Keratinocyte (primary cell): Measurements from ENCODE around the gene TMEM45B. TPM values are rescaled to one million over a fixed set of nuclear protein-coding genes. Genes with fewer than 3 reads are reported as not detected.

Experiments used
- DNase-seq: peaks from one replicate; pipeline ENCODE4 v3.0.0-alpha.2; 2011; ENCODE audit warnings: low read depth, missing footprints, low spot score
- FAIRE-seq: peaks from 2 replicates; lab custom pipeline; 2011; peaks lifted over from hg19 to GRCh38; lab: Jason Lieb, UNC
- H2AFZ ChIP-seq: 2 replicates; pipeline ENCODE4 v1.6.0; 2012; ENCODE audit warnings: low read length, control low read depth, inconsistent platforms; ENCODE audit not compliant: control insufficient read depth
- H3K27ac ChIP-seq: 2 replicates; pipeline ENCODE4 v1.5.1; 2011; ENCODE audit warnings: low read length; ENCODE audit not compliant: control insufficient read depth, insufficient read depth
- H3K27me3 ChIP-seq: 3 replicates; pipeline ENCODE4 v1.6.0; 2011; ENCODE audit warnings: low read length; ENCODE audit not compliant: control insufficient read depth, insufficient read depth; ENCODE audit errors: extremely low read depth
- H3K36me3 ChIP-seq, 2 experiments: 2 replicates in 1 of 2; 3 replicates in 1 of 2; pipeline ENCODE4 v1.5.1; 2011; ENCODE audit warnings: low read length in 2 of 2, mild to moderate bottlenecking in 1 of 2; ENCODE audit not compliant: control insufficient read depth in 2 of 2, insufficient read depth in 2 of 2; ENCODE audit errors: extremely low read depth in 1 of 2
- H3K4me1 ChIP-seq: 3 replicates; pipeline ENCODE4 v1.5.1; 2011; ENCODE audit warnings: low read length; ENCODE audit not compliant: control insufficient read depth, insufficient read depth; ENCODE audit errors: extremely low read depth
- H3K4me2 ChIP-seq: 3 replicates; pipeline ENCODE4 v1.6.0; 2011; ENCODE audit warnings: low read depth, low read length; ENCODE audit not compliant: control insufficient read depth, insufficient read depth; ENCODE audit errors: extremely low read depth
- H3K4me3 ChIP-seq, 3 experiments: fragments of 200-600 bp in 1 of 3; sonication (generic) in 1 of 3; 2 replicates in 2 of 3; 3 replicates in 1 of 3; pipeline ENCODE4 v1.5.1; 2011 to 2016; ENCODE audit warnings: low read length in 3 of 3, mild to moderate bottlenecking in 3 of 3, control low read depth in 2 of 3, inconsistent platforms in 1 of 3, low read depth in 1 of 3, mixed read lengths in 1 of 3, mixed run types in 1 of 3, moderate library complexity in 1 of 3; ENCODE audit not compliant: control insufficient read depth in 2 of 3, insufficient read depth in 2 of 3; ENCODE audit errors: extremely low read depth in 1 of 3
- H3K79me2 ChIP-seq: 2 replicates; pipeline ENCODE4 v1.6.0; 2012; ENCODE audit warnings: low read length; ENCODE audit not compliant: control insufficient read depth, insufficient read depth
- H3K9ac ChIP-seq: 3 replicates; pipeline ENCODE4 v1.6.0; 2011; ENCODE audit warnings: low read length; ENCODE audit not compliant: control insufficient read depth, insufficient read depth; ENCODE audit errors: extremely low read depth
- H3K9me1 ChIP-seq: 3 replicates; pipeline ENCODE4 v1.6.0; 2011; ENCODE audit warnings: low read length; ENCODE audit not compliant: control insufficient read depth, insufficient read depth; ENCODE audit errors: extremely low read depth
- H3K9me3 ChIP-seq: 2 replicates; pipeline ENCODE4 v1.5.1; 2012; ENCODE audit warnings: low read depth, low read length; ENCODE audit not compliant: control insufficient read depth
- H4K20me1 ChIP-seq: 3 replicates; pipeline ENCODE4 v1.6.0; 2011; ENCODE audit warnings: low read length; ENCODE audit not compliant: control insufficient read depth, insufficient read depth; ENCODE audit errors: extremely low read depth
- CTCF ChIP-seq, 3 experiments: IDR thresholded peaks in 1 of 3; conservative IDR thresholded peaks in 1 of 3; optimal IDR thresholded peaks in 1 of 3; 2 replicates in 2 of 3; 3 replicates in 1 of 3; pipeline versions ENCODE3 to v1.5.1; 2011; ENCODE audit warnings: low read length in 3 of 3, mild to moderate bottlenecking in 3 of 3, moderate library complexity in 2 of 3, control low read depth in 1 of 3, inconsistent platforms in 1 of 3; ENCODE audit not compliant: insufficient read depth in 2 of 3; ENCODE audit errors: extremely low read depth in 1 of 3
- EZH2 ChIP-seq: IDR thresholded peaks from one replicate; pipeline ENCODE4 v1.6.1; 2012; ENCODE audit warnings: inconsistent platforms, mild to moderate bottlenecking, low read length, moderate library complexity
- dilution Hi-C: fragments of 300-500 bp; cut with MboI; formaldehyde crosslinking; loops from one replicate; pipeline ENCODE4 v1.7.0; 2020; ENCODE audit warnings: low sequenced_read_pairs; ENCODE audit not compliant: extremely low pct_ligation_motif_present
- polyA plus RNA-seq, 5 experiments: library from polyadenylated mRNA; depleted of rRNA in 3 of 5; stranded (reverse) in 3 of 5; stranded (forward) in 1 of 5; unstranded in 1 of 5; fragments of >200 nt; gene quantifications; 1 replicate in 1 of 5; 2 replicates in 3 of 5; 3 replicates in 1 of 5; pipeline versions ENCODE4 v1.2.1 to v1.2.3, GENCODE V29; 2011 to 2012; ENCODE audit warnings: missing spikeins in 2 of 5, low read depth in 1 of 5, low replicate concordance in 1 of 5

TMEM45B gene
- polyA plus RNA-seq, 1 donor (not counting 4 experiments of a cell fraction or from before 2014, with no cell fraction given) = 2.6 TPM

DNA sequence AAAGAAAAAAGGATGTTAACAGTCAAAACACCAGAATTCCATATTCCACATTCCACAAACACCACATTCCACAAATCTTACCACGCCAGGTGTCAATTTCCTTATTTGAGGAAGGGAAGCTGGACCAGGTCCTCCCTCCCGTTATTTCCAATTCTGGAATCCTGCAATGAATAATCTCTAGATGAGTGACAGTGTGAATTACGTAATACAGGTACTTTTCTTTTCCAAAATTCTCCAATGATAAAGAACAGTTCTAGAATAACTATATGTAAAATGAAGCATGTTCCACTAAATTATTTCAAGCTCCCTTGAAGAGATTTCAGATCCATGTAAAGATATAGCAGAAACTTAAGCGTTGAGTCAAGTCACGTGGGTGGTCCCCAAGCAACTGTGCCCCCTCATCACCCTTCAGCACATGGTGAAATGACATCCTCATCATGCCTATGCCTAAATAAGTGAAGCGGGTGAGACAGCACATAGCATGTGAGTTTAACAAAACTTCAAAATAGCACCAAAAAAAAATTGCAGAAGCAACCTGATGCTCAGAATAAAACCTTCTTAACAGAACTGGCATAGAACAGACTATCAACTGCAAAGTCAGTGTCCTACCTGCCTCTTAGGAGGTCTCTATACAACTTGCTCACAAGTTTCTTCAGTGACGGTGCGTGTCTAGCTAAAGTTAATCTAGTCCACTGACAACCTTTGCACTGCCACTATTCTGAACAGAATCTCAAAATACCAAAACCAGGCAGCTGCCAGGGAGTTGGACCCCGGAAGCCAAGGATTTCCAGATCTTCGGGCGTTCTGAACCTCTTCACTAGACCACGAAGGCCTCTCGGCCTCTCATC, 78.9 kb downstream of the TMEM45B start:
- peak overlapping the region; percentile 64 for H3K27ac ChIP-seq
- FAIRE-seq (peak; percentile 36), DNase-seq (no peak)
- H3K27me3 ChIP-seq = no peaks in the 10 kb centered on the region
- peaks cover 16% of the 10 kb centered on the region for H3K4me1 ChIP-seq
- dilution Hi-C loops = no loop called here
- H3K79me2 ChIP-seq = peaks cover 27% of the 10 kb centered on the region
- peak overlapping the region; percentile 68 for H3K4me2 ChIP-seq
- H3K36me3 ChIP-seq = peaks cover 12 to 19% of the 10 kb centered on the region in 2 experiments
- H3K9me1 ChIP-seq = no peaks in the 10 kb centered on the region
- no peaks in the 10 kb centered on the region for H3K9me3 ChIP-seq
- H2AFZ ChIP-seq = peak overlapping the region; percentile 69
- H3K4me3 ChIP-seq = peak overlapping the region; percentile 88 to 98 (median 95)
- peak overlapping the region; percentile 85 for H3K9ac ChIP-seq
- H4K20me1 ChIP-seq = no peaks in the 10 kb centered on the region
- no peak for TF ChIP-seq CTCF (optimal IDR thresholded peaks at IDR 0.05 in 1 of 3, IDR thresholded peaks at IDR 0.05 in 1 of 3, conservative IDR thresholded peaks at IDR 0.05 in 1 of 3; ENCODE audit: extremely low read depth in 1 of 3, insufficient read depth in 2 of 3, low read length in 3 of 3)
- no peak for TF ChIP-seq EZH2

DNA sequence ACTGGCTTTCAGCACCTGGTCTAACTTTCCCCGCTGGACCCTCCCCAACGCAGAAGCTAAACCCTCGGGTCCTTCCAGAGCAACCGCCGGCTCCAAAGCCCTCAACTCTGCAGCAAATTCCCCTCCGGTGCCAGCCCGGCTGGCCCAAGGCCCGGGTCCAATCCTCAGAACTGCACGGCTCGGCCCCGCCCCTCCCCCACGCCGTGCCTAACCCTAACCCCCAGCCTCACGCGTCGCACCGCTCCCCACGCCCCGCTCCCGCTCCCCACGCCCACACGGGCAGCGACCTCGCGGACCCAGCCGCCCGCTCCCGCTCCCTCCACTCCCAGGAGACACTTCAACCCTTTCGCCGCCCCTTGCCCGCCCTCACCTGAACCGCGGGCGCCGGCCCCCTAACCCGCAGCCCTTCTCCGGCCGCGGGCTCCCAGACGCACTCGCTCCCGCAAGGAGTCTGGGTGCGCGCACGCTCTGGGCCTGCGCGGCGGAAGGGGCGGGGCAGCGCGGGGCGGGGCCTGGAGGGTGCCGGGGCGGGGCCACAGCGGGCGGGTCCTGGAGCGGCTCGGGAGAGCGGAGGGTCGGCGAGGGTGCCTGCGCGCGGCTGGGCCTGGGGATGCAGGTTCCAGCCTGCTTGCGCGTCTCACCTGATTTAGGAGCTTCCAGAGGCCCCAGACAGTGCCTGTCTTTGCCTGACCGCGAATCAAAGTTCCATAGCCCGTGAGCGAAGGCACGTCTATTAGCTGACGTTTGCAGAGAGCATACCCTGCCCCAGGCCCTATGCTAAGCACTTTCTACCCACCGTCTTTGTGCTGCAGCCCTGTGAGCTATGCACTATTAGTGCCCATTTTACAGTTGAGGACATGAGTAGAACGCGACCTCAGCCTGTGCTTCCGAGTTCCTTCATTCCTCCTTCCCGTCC, 79.7 kb downstream of the TMEM45B start, which contains the start of gene NFRKB:
Gene NFRKB (minus strand): TSS at position 453 of the 916 bp plus-strand sequence. CDS start 2,729 bp downstream, outside the sequence.
- dilution Hi-C loops = no loop called here
- peaks cover 27% of the 10 kb centered on the region for H3K79me2 ChIP-seq
- H3K9ac ChIP-seq = peak within 1 kb of the TSS; percentile 85
- no peak for TF ChIP-seq EZH2
- TF ChIP-seq CTCF (optimal IDR thresholded peaks at IDR 0.05 in 1 of 3, IDR thresholded peaks at IDR 0.05 in 1 of 3, conservative IDR thresholded peaks at IDR 0.05 in 1 of 3; ENCODE audit: extremely low read depth in 1 of 3, insufficient read depth in 2 of 3, low read length in 3 of 3) = no peak
- peaks cover 16% of the 10 kb centered on the region for H3K4me1 ChIP-seq
- H3K27me3 ChIP-seq = no peaks in the 10 kb centered on the region
- peak within 1 kb of the TSS; percentile 89 for H2AFZ ChIP-seq
- H3K9me3 ChIP-seq = no peaks in the 10 kb centered on the region
- no peaks in the 10 kb centered on the region for H3K9me1 ChIP-seq
- peak within 1 kb of the TSS; percentile 65 for H3K27ac ChIP-seq
- H3K4me3 ChIP-seq = peak within 1 kb of the TSS; percentile 88 to 98 (median 95)
- DNase-seq (no peak), FAIRE-seq (peak; percentile 9)
- H4K20me1 ChIP-seq = no peaks in the 10 kb centered on the region
- peaks cover 12 to 17% of the 10 kb centered on the region in 2 experiments for H3K36me3 ChIP-seq
- H3K4me2 ChIP-seq = peak within 1 kb of the TSS; percentile 83
